ENCODE data around the gene DNMT3A.

- TF ChIP-seq CTCF (IDR thresholded peaks at IDR 0.05; ENCODE audit: borderline replicate concordance, extremely low read depth, low read length, poor library complexity, severe bottlenecking): no peak
- TF ChIP-seq EZH2 (IDR thresholded peaks at IDR 0.05; ENCODE audit: borderline replicate concordance, low read depth, low read length, severe bottlenecking): no peak
These were observed 85.8 kb downstream of the DNMT3A start for GRCh38 chr2:25255745-25256487.

Data from DND-41 (cell line).